Heart left ventricle (tissue), 16 donors: ENCODE measurements around the gene FAM229A. TPM values are rescaled to one million over a fixed set of nuclear protein-coding genes. Genes with fewer than 3 reads are reported as not detected.

Source experiments
- ATAC-seq, 4 donors: fragments of 200-7000 bp; cut with Tn5 transposase; one replicate each; pipeline ENCODE4 v1.9.1; 2020 to 2022; ENCODE audit warnings: moderate library complexity in 4 of 4, mild to moderate bottlenecking in 3 of 4, moderate number of reproducible peaks in 1 of 4
- DNase-seq, 5 donors: peaks; one replicate each; pipeline ENCODE4 v3.0.0-alpha.2; 2020
- H3K27ac ChIP-seq, 12 donors: fragments of 200-600 bp; sonication (generic) in 4 of 12; one replicate each; pipeline versions ENCODE4 v1.5.0 to v1.8.0; 2016 to 2022; ENCODE audit warnings: mild to moderate bottlenecking in 2 of 12
- H3K27me3 ChIP-seq, 9 donors: fragments of 200-600 bp; sonication (generic) in 2 of 9; one replicate each; pipeline versions ENCODE4 v1.5.1 to v1.8.0; 2016 to 2022; ENCODE audit warnings: mild to moderate bottlenecking in 3 of 9
- H3K36me3 ChIP-seq, 9 donors: fragments of 200-600 bp; sonication (generic) in 2 of 9; one replicate each; pipeline versions ENCODE4 v1.5.0 to v1.8.0; 2018 to 2022; ENCODE audit warnings: mild to moderate bottlenecking in 2 of 9
- H3K4me1 ChIP-seq, 12 donors: fragments of 200-600 bp; sonication (generic) in 4 of 12; one replicate each; pipeline versions ENCODE4 v1.5.0 to v1.8.0; 2016 to 2022; ENCODE audit warnings: mild to moderate bottlenecking in 3 of 12
- H3K4me3 ChIP-seq, 12 donors: fragments of 200-600 bp; sonication (generic) in 4 of 12; one replicate each; pipeline versions ENCODE4 v1.5.0 to v1.8.0; 2017 to 2022; ENCODE audit warnings: mild to moderate bottlenecking in 9 of 12, moderate library complexity in 4 of 12
- H3K9me3 ChIP-seq, 12 donors: fragments of 200-600 bp; sonication (generic) in 4 of 12; one replicate each; pipeline versions ENCODE4 v1.5.0 to v1.8.0; 2016 to 2022; ENCODE audit warnings: mild to moderate bottlenecking in 1 of 12
- POLR2A ChIP-seq, 2 donors: fragments of 450-650 bp; IDR thresholded peaks; one replicate each; pipeline ENCODE4 v1.6.1; 2017; ENCODE audit warnings: antibody characterized with exemption in 2 of 2, mild to moderate bottlenecking in 2 of 2, moderate library complexity in 2 of 2
- WGBS, 4 donors: extraction: QIAGEN DNeasy Blood & Tissue Kit in 2 of 4; methylation state at CpG; one replicate each; pipeline versions ENCODE4 v1.1.5 to v1.1.7; 2013 to 2018; 5-methylcytosine and 5-hydroxymethylcytosine counted together
- intact Hi-C, 10 donors: fragments of 100-400 bp; cut with DNase I; formaldehyde crosslinking; loops; one replicate each; pipeline versions ENCODE4 v1.11.1 to v1.14.2; 2022
- polyA plus RNA-seq, 2 donors: library from polyadenylated mRNA; stranded (reverse); fragments of 200-250 nt; gene quantifications; one replicate each; pipeline ENCODE4 v1.2.3, GENCODE V29; 2013
- total RNA-seq, 9 donors: library from RNA; depleted of rRNA in 2 of 9; stranded (reverse); fragments of >200 nt in 2 of 9; fragmentation: NEBNext Ultra II Directional in 3 of 9; extraction: Animal tissue kit (Norgen Biotek cat#: 25700) in 3 of 9; gene quantifications; one replicate each; pipeline versions ENCODE4 v1.1.0 to v1.2.4, GENCODE V29; 2016 to 2023
- TF ChIP-seq, protein P1 (sequence below), 12 donors: fragments of 200-600 bp; sonication (generic) in 4 of 12; IDR thresholded peaks; one replicate each; pipeline versions ENCODE4 v1.5.0 to v1.8.0; 2018 to 2022; ENCODE audit warnings: antibody characterized with exemption in 12 of 12, mild to moderate bottlenecking in 5 of 12
- donor health status: ischemic (EF 13 %, LVEDD 7.1; RV severe dilation, severe dysfunction).
- donor health status: healthy with polysubstance abuse.
- donor health status: DM: no; HTN: yes; CAD: no.
- donor health status: DM: no; HTN: no; CAD: no.
- donor health status: ischemic (EF 25% LVEDD 6.9; RV normal size, moderate dysfunction).
- donor health status: ischemic (EF 25% LVEDD 5.7; RV mildly dilated, moderate dysfunction).
- donor health status: healthy.
- donor health status: DM: yes; HTN: yes; CAD: no.
- donor health status: ischemic (EF 35%, LVEDD 5.7; RV mildly dilated, moderate dysfunction).
- donor health status: nonischemic (EF 11% LVEDD 7.7; RV severe dilation, severe dysfunction).
- donor health status: DM: yes; HTN: yes; CAD: no.
- donor health status: PGD.
- donor health status: ischemic (EF 29% LVEDD 5.4; RV normal size, mild dysfunction).
- donor health status: nonischemic (EF 23%, LVEDD 6.1; RV moderate dilation, normal function).

Gene FAM229A
- total and polyA plus RNA-seq, 11 donors = 1.2 to 4.4 (median 2.1) TPM

DNA sequence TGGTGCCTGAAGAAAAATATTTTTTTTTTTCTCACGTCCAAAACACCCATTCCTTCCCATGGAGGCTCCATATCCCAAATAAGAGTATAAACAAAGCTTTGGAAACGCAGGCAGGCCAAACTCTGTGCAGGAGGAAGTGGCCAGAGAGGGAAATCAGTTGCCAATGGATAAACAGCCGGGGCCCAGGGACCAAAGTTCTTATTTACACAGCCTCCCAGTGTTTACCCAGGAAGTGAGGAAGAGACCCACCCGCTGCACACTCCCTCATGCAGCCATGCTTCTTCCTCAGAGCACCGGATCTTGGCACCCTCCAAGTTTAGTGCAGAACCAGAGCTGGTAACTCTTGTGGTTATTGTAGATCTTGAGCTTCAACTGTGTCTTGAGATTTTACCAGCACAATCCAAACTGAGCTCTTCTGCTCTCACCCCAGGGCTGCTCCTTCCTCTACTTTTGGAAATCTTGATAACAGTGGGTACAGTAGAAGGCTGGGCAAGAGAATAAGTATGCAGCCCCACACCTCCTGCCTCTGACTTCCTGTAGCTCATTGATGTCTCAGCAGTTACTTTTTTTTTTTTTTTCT is 40.5 kb downstream of the FAM229A start:
- peak in 1 of 4 donors; percentile 38 for ATAC-seq
- Histone ChIP-seq H3K9me3 (no peaks in the 10 kb centered on the region), H3K27ac (peak overlapping the region in 1 of 12 donors; percentile 66), H3K36me3 (peaks cover 0 to 73% (median 57%) of the 10 kb centered on the region in 9 donors), H3K4me3 (no peak overlapping the region), H3K27me3 (no peaks in the 10 kb centered on the region), H3K4me1 (peaks cover 0 to 10% (median under 1%) of the 10 kb centered on the region in 12 donors)
- intact Hi-C loops = no loop called here
- no peak for DNase-seq
- WGBS, 4 donors = 51 to 67% (median 59%) methylated on average over 5 of the region's 5 CpGs
- no peak for TF ChIP-seq POLR2A (IDR thresholded peaks at IDR 0.05)

DNA sequence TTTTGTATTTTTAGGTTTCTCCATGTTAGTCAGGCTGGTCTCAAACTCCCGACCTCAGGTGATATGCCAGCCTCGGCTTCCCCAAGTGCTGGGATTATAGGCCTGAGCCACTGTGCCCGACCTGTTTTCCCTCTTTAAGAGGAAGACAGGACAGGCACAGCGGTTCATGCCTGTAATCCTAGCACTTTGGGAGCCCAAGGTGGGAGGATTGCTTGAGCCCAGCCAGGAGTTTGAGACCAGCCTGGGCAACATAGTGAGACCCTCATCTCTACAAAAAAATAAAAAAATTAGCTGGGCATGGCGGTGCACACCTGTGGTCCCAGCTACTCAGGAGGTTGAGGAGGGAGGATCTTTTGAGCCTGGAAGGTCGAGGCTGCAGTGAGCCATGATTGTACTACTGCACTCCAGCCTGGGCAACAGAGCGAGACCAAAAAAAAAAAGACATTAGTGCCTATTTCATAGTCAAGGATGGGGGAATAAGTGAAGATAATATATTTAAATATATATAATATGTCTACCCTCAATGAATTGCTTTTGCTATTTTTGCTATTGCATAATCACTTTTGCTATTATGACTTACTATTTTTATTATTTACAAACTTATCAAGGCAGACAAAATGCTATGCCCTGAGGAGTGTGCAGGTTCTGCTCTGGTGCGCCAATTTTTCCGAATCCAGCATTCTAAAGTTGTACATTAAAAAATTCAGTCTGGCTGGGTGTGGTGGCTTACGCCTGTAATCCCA is 44.0 kb downstream of the FAM229A start:
- no peak for DNase-seq
- no peak overlapping the region for H3K4me3 ChIP-seq
- H3K36me3 ChIP-seq = peaks cover 0 to 49% (median 29%) of the 10 kb centered on the region in 9 donors
- TF ChIP-seq POLR2A (IDR thresholded peaks at IDR 0.05) = no peak
- TF ChIP-seq, protein P1, sequence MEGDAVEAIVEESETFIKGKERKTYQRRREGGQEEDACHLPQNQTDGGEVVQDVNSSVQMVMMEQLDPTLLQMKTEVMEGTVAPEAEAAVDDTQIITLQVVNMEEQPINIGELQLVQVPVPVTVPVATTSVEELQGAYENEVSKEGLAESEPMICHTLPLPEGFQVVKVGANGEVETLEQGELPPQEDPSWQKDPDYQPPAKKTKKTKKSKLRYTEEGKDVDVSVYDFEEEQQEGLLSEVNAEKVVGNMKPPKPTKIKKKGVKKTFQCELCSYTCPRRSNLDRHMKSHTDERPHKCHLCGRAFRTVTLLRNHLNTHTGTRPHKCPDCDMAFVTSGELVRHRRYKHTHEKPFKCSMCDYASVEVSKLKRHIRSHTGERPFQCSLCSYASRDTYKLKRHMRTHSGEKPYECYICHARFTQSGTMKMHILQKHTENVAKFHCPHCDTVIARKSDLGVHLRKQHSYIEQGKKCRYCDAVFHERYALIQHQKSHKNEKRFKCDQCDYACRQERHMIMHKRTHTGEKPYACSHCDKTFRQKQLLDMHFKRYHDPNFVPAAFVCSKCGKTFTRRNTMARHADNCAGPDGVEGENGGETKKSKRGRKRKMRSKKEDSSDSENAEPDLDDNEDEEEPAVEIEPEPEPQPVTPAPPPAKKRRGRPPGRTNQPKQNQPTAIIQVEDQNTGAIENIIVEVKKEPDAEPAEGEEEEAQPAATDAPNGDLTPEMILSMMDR (IDR thresholded peaks at IDR 0.05) = no peak
- no peaks in the 10 kb centered on the region for H3K27me3 ChIP-seq
- WGBS, 4 donors = 96 to 97% (median 97%) methylated on average over 10 of the region's 10 CpGs
- H3K27ac ChIP-seq = no peak overlapping the region
- ATAC-seq = no peak
- H3K4me1 ChIP-seq = peaks cover 0 to 17% (median 6%) of the 10 kb centered on the region in 12 donors
- intact Hi-C loops = loop anchor here in 8 of 10 donors (5.0 to 10.0 kb wide), 5 partner anchors 73 to 103 kb away; partner anchors contain the start of genes EIF3I (in 1 of the 8), FAM167B (in 1 of the 8) and TMEM234 (in 1 of the 8)
- no peaks in the 10 kb centered on the region for H3K9me3 ChIP-seq

- intact Hi-C loops = loop anchor here in 8 of 10 donors (2.0 to 10.0 kb wide), 6 partner anchors 72 to 102 kb away; partner anchors contain the start of genes EIF3I (in 1 of the 8), FAM167B (in 1 of the 8) and TMEM234 (in 1 of the 8)
- no peak for ATAC-seq
- DNase-seq = no peak
- H3K9me3 ChIP-seq = no peaks in the 10 kb centered on the region
- H3K27ac ChIP-seq = no peak overlapping the region
- no peak overlapping the region for H3K4me3 ChIP-seq
- peaks cover 0 to 40% (median 29%) of the 10 kb centered on the region in 9 donors for H3K36me3 ChIP-seq
- TF ChIP-seq, protein P1 (IDR thresholded peaks at IDR 0.05) = no peak
- TF ChIP-seq POLR2A (IDR thresholded peaks at IDR 0.05) = no peak
- H3K27me3 ChIP-seq = no peaks in the 10 kb centered on the region
- WGBS, 4 donors = 67 to 71% (median 68%) methylated on average over 3 of the region's 3 CpGs
- peaks cover 0 to 14% (median 6%) of the 10 kb centered on the region in 12 donors for H3K4me1 ChIP-seq
Observed at GRCh38 chr1:32316903-32317277, 45.4 kb downstream of the FAM229A start.

GRCh38 chr1:32311709-32312393 is 50.4 kb downstream of the FAM229A start:
- Histone ChIP-seq H3K27me3 (no peaks in the 10 kb centered on the region), H3K27ac (no peak overlapping the region), H3K36me3 (peaks cover 0 to 11% (median 4%) of the 10 kb centered on the region in 9 donors), H3K4me3 (no peak overlapping the region), H3K9me3 (no peaks in the 10 kb centered on the region), H3K4me1 (peaks cover 0 to 15% (median 4%) of the 10 kb centered on the region in 12 donors)
- 56 to 70% (median 57%) methylated on average over 2 of the region's 2 CpGs for WGBS, 4 donors
- DNase-seq (no peak), ATAC-seq (no peak)
- TF ChIP-seq POLR2A (IDR thresholded peaks at IDR 0.05) = no peak
- TF ChIP-seq, protein P1 (IDR thresholded peaks at IDR 0.05) = no peak
- intact Hi-C loops = loop anchor here in 2 of 10 donors (10.0 kb wide), 2 partner anchors 67 to 97 kb away; partner anchors contain the start of gene FAM167B (in 1 of the 2)

Other genes starting within 250 kb of the FAM229A start
- 10 to 100 TPM; 13.2 to 35.9 (median 18.6) TPM for gene TXLNA, start 182.8 kb downstream of the FAM229A start, total RNA-seq
- 10 to 100 TPM in 1 of 2 donors, 1 to 10 TPM in 1; 8.7 to 21.5 TPM for gene TXLNA, start 182.8 kb downstream of the FAM229A start, polyA plus RNA-seq
- gene CCDC28B, start 161.9 kb downstream of the FAM229A start, total RNA-seq = 10 to 100 TPM; 12.5 to 23.7 (median 16.5) TPM
- gene CCDC28B, start 161.9 kb downstream of the FAM229A start, polyA plus RNA-seq = 10 to 100 TPM; 19.0 to 40.2 TPM
- gene IQCC, start 156.8 kb downstream of the FAM229A start, total RNA-seq = 1 to 10 TPM in 2 of 9 donors, under 1 TPM in 7; 0.56 to 1.9 (median 0.74) TPM
- under 1 TPM; 0.83 to 0.95 TPM for gene IQCC, start 156.8 kb downstream of the FAM229A start, polyA plus RNA-seq
- gene DCDC2B, start 153.4 kb downstream of the FAM229A start, total RNA-seq = not detected
- gene DCDC2B, start 153.4 kb downstream of the FAM229A start, polyA plus RNA-seq = not detected
- gene TMEM234, start 140.1 kb downstream of the FAM229A start, total RNA-seq = 10 to 100 TPM in 6 of 9 donors, 1 to 10 TPM in 3; 8.8 to 19.8 (median 10.8) TPM
- 10 to 100 TPM in 1 of 2 donors, 1 to 10 TPM in 1; 7.7 to 19.4 TPM for gene TMEM234, start 140.1 kb downstream of the FAM229A start, polyA plus RNA-seq
- 100 to 1,000 TPM in 7 of 9 donors, 10 to 100 TPM in 2; 94.8 to 191 (median 119) TPM for gene EIF3I, start 140.1 kb downstream of the FAM229A start, total RNA-seq
- 100 to 1,000 TPM; 140 to 388 TPM for gene EIF3I, start 140.1 kb downstream of the FAM229A start, polyA plus RNA-seq
- gene FAM167B, start 115.3 kb downstream of the FAM229A start, total RNA-seq = 10 to 100 TPM in 1 of 9 donors, 1 to 10 TPM in 8; 2.0 to 13.7 (median 3.8) TPM
- gene FAM167B, start 115.3 kb downstream of the FAM229A start, polyA plus RNA-seq = 10 to 100 TPM in 1 of 2 donors, 1 to 10 TPM in 1; 7.7 to 14.1 TPM
- gene LCK, start 111.2 kb downstream of the FAM229A start, total RNA-seq = 1 to 10 TPM in 2 of 9 donors, under 1 TPM in 4, not detected in 3; 0.37 to 7.6 (median 0.72) TPM
- under 1 TPM; 0.34 to 0.40 TPM for gene LCK, start 111.2 kb downstream of the FAM229A start, polyA plus RNA-seq
- gene HDAC1, start 70.4 kb downstream of the FAM229A start, total RNA-seq = 10 to 100 TPM; 22.0 to 46.6 (median 29.3) TPM
- 10 to 100 TPM; 20.0 to 37.6 TPM for gene HDAC1, start 70.4 kb downstream of the FAM229A start, polyA plus RNA-seq
- gene MARCKSL1, start 26.3 kb downstream of the FAM229A start, total RNA-seq = 10 to 100 TPM in 7 of 9 donors, 1 to 10 TPM in 2; 6.8 to 44.0 (median 12.1) TPM
- 10 to 100 TPM in 1 of 2 donors, 1 to 10 TPM in 1; 8.1 to 29.8 TPM for gene MARCKSL1, start 26.3 kb downstream of the FAM229A start, polyA plus RNA-seq
- gene TSSK3, start 54 bp upstream of the FAM229A start, total RNA-seq = 1 to 10 TPM in 6 of 9 donors, under 1 TPM in 1, not detected in 2; 0.72 to 2.6 (median 1.7) TPM
- 1 to 10 TPM in 1 of 2 donors, under 1 TPM in 1; 0.37 to 3.1 TPM for gene TSSK3, start 54 bp upstream of the FAM229A start, polyA plus RNA-seq
- gene BSDC1, start 32.0 kb upstream of the FAM229A start, total RNA-seq = 10 to 100 TPM; 35.6 to 53.2 (median 44.5) TPM
- 10 to 100 TPM; 25.1 to 46.9 TPM for gene BSDC1, start 32.0 kb upstream of the FAM229A start, polyA plus RNA-seq
- gene ZBTB8B, start 102.6 kb upstream of the FAM229A start, total RNA-seq = under 1 TPM in 1 of 9 donors, not detected in 8; 0.02 TPM
- under 1 TPM in 1 of 2 donors, not detected in 1; 0.01 TPM for gene ZBTB8B, start 102.6 kb upstream of the FAM229A start, polyA plus RNA-seq
- gene ZBTB8A, start 176.9 kb upstream of the FAM229A start, total RNA-seq = 1 to 10 TPM; 1.8 to 5.0 (median 3.1) TPM
- 1 to 10 TPM; 1.1 to 2.6 TPM for gene ZBTB8A, start 176.9 kb upstream of the FAM229A start, polyA plus RNA-seq